ENCODE measurements around the gene TEX36. TPM values are rescaled to one million over a fixed set of nuclear protein-coding genes. Genes with fewer than 3 reads are reported as not detected.
"Not testable (repeated sequence)": the region's sequence is repeated elsewhere in the genome, so short reads cannot be mapped to it uniquely, and the experiment has no call there.

Gene TEX36
- total RNA-seq, 1 experiment from 2014 or later = 0.25 TPM

DNA sequence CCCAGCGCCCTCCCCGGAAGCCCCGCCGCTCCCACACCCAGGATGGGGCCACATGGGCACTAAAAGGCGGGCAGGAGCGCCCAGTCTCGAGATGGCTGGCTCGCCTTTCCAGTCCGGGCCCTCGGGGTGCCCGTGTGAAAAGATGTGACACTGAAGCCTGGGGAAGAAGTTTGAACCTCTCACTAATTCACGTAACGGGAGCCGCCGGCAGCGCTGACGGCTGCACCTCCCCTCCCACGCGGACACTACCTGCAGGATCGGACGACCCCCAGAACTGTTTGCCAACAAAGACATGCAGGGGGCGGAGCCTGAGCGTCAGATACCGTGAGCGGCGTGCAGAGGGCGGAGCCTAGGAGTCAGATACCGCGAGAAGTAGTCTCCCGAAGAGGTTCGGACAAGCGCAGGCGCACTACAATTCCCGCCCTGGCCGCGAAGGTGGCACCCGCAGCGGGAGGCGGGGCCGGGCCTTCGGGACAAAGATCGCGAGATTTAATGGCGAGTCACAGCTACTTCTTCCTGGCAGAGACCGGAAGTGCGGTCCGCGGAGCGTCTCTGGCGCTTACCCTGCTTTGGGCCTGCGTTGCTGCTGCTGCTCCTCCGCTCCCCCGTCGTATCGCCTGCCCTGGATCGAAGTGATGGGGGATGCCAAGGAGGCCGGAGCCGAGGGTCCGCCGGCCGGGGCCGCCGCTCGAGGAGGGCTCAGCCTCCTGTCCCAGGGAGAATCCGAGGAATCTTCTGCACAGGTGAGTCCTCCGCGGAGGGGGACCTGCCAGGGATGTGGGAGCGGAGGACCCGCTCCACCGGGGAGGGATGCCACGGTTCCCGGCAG is 36.4 kb upstream of the TEX36 start, which contains the start of gene EDRF1 (continued):
- TF ChIP-seq, protein P1, sequence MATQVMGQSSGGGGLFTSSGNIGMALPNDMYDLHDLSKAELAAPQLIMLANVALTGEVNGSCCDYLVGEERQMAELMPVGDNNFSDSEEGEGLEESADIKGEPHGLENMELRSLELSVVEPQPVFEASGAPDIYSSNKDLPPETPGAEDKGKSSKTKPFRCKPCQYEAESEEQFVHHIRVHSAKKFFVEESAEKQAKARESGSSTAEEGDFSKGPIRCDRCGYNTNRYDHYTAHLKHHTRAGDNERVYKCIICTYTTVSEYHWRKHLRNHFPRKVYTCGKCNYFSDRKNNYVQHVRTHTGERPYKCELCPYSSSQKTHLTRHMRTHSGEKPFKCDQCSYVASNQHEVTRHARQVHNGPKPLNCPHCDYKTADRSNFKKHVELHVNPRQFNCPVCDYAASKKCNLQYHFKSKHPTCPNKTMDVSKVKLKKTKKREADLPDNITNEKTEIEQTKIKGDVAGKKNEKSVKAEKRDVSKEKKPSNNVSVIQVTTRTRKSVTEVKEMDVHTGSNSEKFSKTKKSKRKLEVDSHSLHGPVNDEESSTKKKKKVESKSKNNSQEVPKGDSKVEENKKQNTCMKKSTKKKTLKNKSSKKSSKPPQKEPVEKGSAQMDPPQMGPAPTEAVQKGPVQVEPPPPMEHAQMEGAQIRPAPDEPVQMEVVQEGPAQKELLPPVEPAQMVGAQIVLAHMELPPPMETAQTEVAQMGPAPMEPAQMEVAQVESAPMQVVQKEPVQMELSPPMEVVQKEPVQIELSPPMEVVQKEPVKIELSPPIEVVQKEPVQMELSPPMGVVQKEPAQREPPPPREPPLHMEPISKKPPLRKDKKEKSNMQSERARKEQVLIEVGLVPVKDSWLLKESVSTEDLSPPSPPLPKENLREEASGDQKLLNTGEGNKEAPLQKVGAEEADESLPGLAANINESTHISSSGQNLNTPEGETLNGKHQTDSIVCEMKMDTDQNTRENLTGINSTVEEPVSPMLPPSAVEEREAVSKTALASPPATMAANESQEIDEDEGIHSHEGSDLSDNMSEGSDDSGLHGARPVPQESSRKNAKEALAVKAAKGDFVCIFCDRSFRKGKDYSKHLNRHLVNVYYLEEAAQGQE (IDR thresholded peaks at IDR 0.05; ENCODE audit: low read depth) = no peak
- TF ChIP-seq ELF1 (IDR thresholded peaks at IDR 0.05; ENCODE audit: borderline replicate concordance, low read depth) = peak; percentile 84
- no peak for TF ChIP-seq ZNF274 (IDR thresholded peaks at IDR 0.05; ENCODE audit: low read depth, low read length)
- no peak for TF ChIP-seq EZH2phosphoT487 (IDR thresholded peaks at IDR 0.05; ENCODE audit: borderline replicate concordance)
- TF ChIP-seq, protein P2, sequence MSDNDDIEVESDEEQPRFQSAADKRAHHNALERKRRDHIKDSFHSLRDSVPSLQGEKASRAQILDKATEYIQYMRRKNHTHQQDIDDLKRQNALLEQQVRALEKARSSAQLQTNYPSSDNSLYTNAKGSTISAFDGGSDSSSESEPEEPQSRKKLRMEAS (IDR thresholded peaks at IDR 0.05) = peak; percentile 92
- peak; percentile 15; the same call in 1 of the 2 replicates for TF ChIP-seq SRF (IDR thresholded peaks at IDR 0.05; ENCODE audit: low read depth)
- TF ChIP-seq ATF3 (IDR thresholded peaks at IDR 0.05) = no peak
- peak; percentile 98 for TF ChIP-seq SIN3A (IDR thresholded peaks at IDR 0.05; ENCODE audit: low read depth)
- TF ChIP-seq EGR1 (IDR thresholded peaks at IDR 0.05; ENCODE audit: low read depth) = 0 out of 2 replicates have a peak, but pooled peaks have one; percentile 36

GRCh38 chr10:125714728-125715127 is 31.8 kb upstream of the TEX36 start:
- BruUV-seq (replicated peaks); H2AFZ ChIP-seq (ENCODE audit: low read depth, low read length, poor library complexity, severe bottlenecking); RAD21 ChIA-PET (ENCODE audit: low non-redundant PET in 1 of 2, low total read pairs in 2 of 2, uncharacterized antibody in 2 of 2, unreplicated experiment in 2 of 2); POLR2A ChIA-PET; H3K4me3 ChIP-seq (replicated peaks in 1 of 2; ENCODE audit: low read depth in 1 of 2, low read length in 2 of 2); H3K4me2 ChIP-seq (ENCODE audit: low read length); H3K9me3 ChIP-seq (ENCODE audit: control insufficient read depth in 1 of 2, insufficient read depth in 1 of 2, low read depth in 1 of 2, low read length in 2 of 2); H3K27ac ChIP-seq (ENCODE audit: low read depth, low read length); DNase-seq (ENCODE audit: low read depth, low spot score); H4K20me1 ChIP-seq (ENCODE audit: insufficient read depth); H3K4me1 ChIP-seq (ENCODE audit: control insufficient read depth in 1 of 2, insufficient read depth in 2 of 2, low read length in 2 of 2); ATAC-seq; H3K9me2 ChIP-seq (ENCODE audit: insufficient read depth); H3K36me3 ChIP-seq (ENCODE audit: control insufficient read depth in 1 of 2, insufficient read depth in 2 of 2, low read length in 2 of 2); CTCF ChIA-PET; H3K79me2 ChIP-seq (ENCODE audit: insufficient read depth, low read length); H3K27me3 ChIP-seq (ENCODE audit: insufficient read depth, low read length); H3K9ac ChIP-seq (ENCODE audit: low read length): not testable (repeated sequence)
- intact Hi-C loops (cut with micrococcal nuclease) = loop anchor here (5.0 kb wide), 1 partner anchor 192 kb away; no protein-coding TSS in a partner anchor

Data from HCT116 (cell line).